Vagina (tissue), 2 donors: ENCODE data around the gene GFOD1.

Experiments
- CTCF ChIP-seq, 3 experiments: fragments of 450-650 bp in 2 of 3; fragments of 200-600 bp in 1 of 3; sonication (generic) in 1 of 3; IDR thresholded peaks; one replicate each; pipeline ENCODE4 v1.5.1; 2017 to 2019; ENCODE audit warnings: antibody characterized with exemption in 3 of 3, mild to moderate bottlenecking in 2 of 3, moderate library complexity in 2 of 3
- POLR2AphosphoS5 ChIP-seq, 2 donors: sonication (generic); formaldehyde crosslinking; IDR thresholded peaks; one replicate each; pipeline ENCODE4 v1.9.0; 2017; ENCODE audit warnings: antibody characterized with exemption in 2 of 2, mild to moderate bottlenecking in 2 of 2, low read depth in 1 of 2; ENCODE audit not compliant: insufficient read depth in 1 of 2

- no peak for TF ChIP-seq CTCF (IDR thresholded peaks at IDR 0.05)
- no peak for TF ChIP-seq POLR2AphosphoS5 (IDR thresholded peaks at IDR 0.05; ENCODE audit: insufficient read depth in 1 of 2, low read depth in 1 of 2)
Observed at GRCh38 chr6:13425943-13426931, 61.2 kb downstream of the GFOD1 start.
